Uterus (tissue), 2 donors: ENCODE measurements around the gene WHRN.

Experiments used
- POLR2A ChIP-seq, 2 donors: fragments of 450-650 bp; IDR thresholded peaks; one replicate each; pipeline ENCODE4 v1.6.1; 2016; ENCODE audit warnings: antibody characterized with exemption in 2 of 2, mild to moderate bottlenecking in 1 of 2, moderate library complexity in 1 of 2
- TF ChIP-seq, protein P1 (sequence below), 4 experiments: fragments of 200-600 bp in 2 of 4; fragments of 450-650 bp in 2 of 4; sonication (generic) in 2 of 4; IDR thresholded peaks; one replicate each; pipeline ENCODE4 v1.5.1; 2016 to 2019; ENCODE audit warnings: antibody characterized with exemption in 4 of 4, mild to moderate bottlenecking in 2 of 4, moderate library complexity in 1 of 4

DNA sequence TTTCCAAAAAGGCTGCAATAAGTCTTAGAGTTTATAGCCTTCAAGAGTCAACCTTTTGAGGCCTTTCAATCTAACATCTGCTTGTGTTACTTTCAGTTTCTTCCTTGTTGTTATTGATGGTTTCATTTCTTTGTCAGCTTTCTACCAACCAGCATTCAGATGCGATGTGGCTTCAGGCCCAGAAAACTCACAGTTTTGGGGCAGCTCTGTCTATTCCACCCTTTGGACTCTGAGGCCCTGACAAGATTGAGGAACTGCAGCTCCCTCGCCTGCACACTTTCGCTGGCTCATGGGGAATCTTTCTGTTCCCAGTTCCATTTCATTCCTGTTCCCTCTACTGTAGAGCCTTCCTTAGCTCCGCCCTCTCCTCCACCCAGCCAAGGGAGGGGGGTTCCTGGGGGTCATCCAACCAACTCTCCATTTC is 13.3 kb upstream of the WHRN start:
- TF ChIP-seq, protein P1, sequence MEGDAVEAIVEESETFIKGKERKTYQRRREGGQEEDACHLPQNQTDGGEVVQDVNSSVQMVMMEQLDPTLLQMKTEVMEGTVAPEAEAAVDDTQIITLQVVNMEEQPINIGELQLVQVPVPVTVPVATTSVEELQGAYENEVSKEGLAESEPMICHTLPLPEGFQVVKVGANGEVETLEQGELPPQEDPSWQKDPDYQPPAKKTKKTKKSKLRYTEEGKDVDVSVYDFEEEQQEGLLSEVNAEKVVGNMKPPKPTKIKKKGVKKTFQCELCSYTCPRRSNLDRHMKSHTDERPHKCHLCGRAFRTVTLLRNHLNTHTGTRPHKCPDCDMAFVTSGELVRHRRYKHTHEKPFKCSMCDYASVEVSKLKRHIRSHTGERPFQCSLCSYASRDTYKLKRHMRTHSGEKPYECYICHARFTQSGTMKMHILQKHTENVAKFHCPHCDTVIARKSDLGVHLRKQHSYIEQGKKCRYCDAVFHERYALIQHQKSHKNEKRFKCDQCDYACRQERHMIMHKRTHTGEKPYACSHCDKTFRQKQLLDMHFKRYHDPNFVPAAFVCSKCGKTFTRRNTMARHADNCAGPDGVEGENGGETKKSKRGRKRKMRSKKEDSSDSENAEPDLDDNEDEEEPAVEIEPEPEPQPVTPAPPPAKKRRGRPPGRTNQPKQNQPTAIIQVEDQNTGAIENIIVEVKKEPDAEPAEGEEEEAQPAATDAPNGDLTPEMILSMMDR (IDR thresholded peaks at IDR 0.05) = no peak
- TF ChIP-seq POLR2A (IDR thresholded peaks at IDR 0.05) = no peak
